ENCODE data around the gene KCNJ6. TPM values are rescaled to one million over a fixed set of nuclear protein-coding genes. Genes with fewer than 3 reads are reported as not detected.

KCNJ6 gene
- total RNA-seq, 1 experiment from 2014 or later, result 1.2 TPM

DNA sequence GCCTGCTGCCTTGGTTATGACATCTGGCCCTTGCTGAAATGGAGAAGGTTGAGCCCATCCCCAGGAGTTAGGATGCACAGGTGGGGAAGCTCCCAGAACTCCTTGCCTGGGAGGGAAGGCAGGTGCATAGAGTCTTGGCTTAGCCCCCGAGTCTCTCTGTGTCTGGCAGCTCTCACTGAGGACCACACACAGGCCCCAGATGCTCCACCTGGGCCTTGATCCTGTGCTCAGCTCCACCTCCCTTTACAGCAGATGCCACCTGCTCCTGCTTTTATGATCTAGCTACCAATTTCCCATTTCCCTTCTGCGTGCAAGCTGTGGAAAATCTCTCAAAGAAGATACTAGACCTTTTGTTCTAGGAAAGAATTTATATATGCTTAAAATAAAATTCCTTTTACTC, 28.8 kb upstream of the KCNJ6 start:
- H3K56ac ChIP-seq (ENCODE audit: insufficient read length, low read depth, low read length), result no peak overlapping the region
- no peak overlapping the region for H2BK15ac ChIP-seq (ENCODE audit: low read depth, low read length)
- no peak overlapping the region for H3K18ac ChIP-seq (ENCODE audit: insufficient read length, low read depth, low read length)
- no peak overlapping the region for H2BK120ac ChIP-seq (ENCODE audit: low read depth, low read length, poor library complexity, severe bottlenecking)
- H3K14ac ChIP-seq (ENCODE audit: insufficient read depth, low read length), result no peak overlapping the region
- H3K79me1 ChIP-seq (ENCODE audit: insufficient read depth, low read depth, low read length, poor library complexity, severe bottlenecking), result no peaks in the 10 kb centered on the region
- no peaks in the 10 kb centered on the region for H3K36me3 Mint-ChIP-seq (ENCODE audit: insufficient read depth in 1 of 3, low read depth in 3 of 3)
- no peaks in the 10 kb centered on the region for H3K23me2 ChIP-seq (ENCODE audit: insufficient read length, low read depth, low read length, poor library complexity, severe bottlenecking)
- H3K79me2 ChIP-seq (ENCODE audit: insufficient read depth, low read length), result no peaks in the 10 kb centered on the region
- no peak overlapping the region for H4K5ac ChIP-seq (ENCODE audit: insufficient read length, low read depth, low read length)
- no peak overlapping the region for H2BK5ac ChIP-seq (ENCODE audit: insufficient read length, low read length)
- H3K9me3 Mint-ChIP-seq, result no peaks in the 10 kb centered on the region; a peak in 3 of 5 replicates
- H2BK12ac ChIP-seq (ENCODE audit: insufficient read length, low read depth, low read length), result no peak overlapping the region
- H2AK5ac ChIP-seq (ENCODE audit: insufficient read length, low read length), result no peak overlapping the region
- H2BK20ac ChIP-seq (ENCODE audit: low read depth, low read length, poor library complexity, severe bottlenecking), result no peak overlapping the region
- no peaks in the 10 kb centered on the region for H3K27me3 Mint-ChIP-seq (ENCODE audit: low read depth)
- no peak overlapping the region for H4K91ac ChIP-seq (ENCODE audit: insufficient read length, low read depth, low read length)
- no CpG with 5 or more reads among the region's 2 CpGs for WGBS (ENCODE audit: extremely low coverage, insufficient read length, low lambda C conversion rate)
- TF ChIP-seq, protein P1, sequence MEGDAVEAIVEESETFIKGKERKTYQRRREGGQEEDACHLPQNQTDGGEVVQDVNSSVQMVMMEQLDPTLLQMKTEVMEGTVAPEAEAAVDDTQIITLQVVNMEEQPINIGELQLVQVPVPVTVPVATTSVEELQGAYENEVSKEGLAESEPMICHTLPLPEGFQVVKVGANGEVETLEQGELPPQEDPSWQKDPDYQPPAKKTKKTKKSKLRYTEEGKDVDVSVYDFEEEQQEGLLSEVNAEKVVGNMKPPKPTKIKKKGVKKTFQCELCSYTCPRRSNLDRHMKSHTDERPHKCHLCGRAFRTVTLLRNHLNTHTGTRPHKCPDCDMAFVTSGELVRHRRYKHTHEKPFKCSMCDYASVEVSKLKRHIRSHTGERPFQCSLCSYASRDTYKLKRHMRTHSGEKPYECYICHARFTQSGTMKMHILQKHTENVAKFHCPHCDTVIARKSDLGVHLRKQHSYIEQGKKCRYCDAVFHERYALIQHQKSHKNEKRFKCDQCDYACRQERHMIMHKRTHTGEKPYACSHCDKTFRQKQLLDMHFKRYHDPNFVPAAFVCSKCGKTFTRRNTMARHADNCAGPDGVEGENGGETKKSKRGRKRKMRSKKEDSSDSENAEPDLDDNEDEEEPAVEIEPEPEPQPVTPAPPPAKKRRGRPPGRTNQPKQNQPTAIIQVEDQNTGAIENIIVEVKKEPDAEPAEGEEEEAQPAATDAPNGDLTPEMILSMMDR (conservative IDR thresholded peaks at IDR 0.05), result no peak
- H3K4me1 ChIP-seq (ENCODE audit: insufficient read depth, low read length), result no peaks in the 10 kb centered on the region
- no peaks in the 10 kb centered on the region for H3K4me1 Mint-ChIP-seq
- no peak overlapping the region for H3K4me2 ChIP-seq (ENCODE audit: insufficient read depth, insufficient read length, low read length)
- H3K27ac Mint-ChIP-seq, result no peak overlapping the region
- no peak overlapping the region for H3K27ac ChIP-seq (ENCODE audit: insufficient read length, low read depth, low read length)
- DNase-seq, result no peak
- H3T11ph ChIP-seq (ENCODE audit: low read length), result no peak overlapping the region
- no peak overlapping the region for H3K9ac ChIP-seq (ENCODE audit: extremely low read depth, insufficient read length, low read length)
- H2AFZ ChIP-seq (ENCODE audit: low read length), result no peak overlapping the region
- no peak overlapping the region for H3K23ac ChIP-seq (ENCODE audit: insufficient read length, low read depth, low read length)
- no peaks in the 10 kb centered on the region for H4K20me1 ChIP-seq (ENCODE audit: control insufficient read depth, insufficient read depth, insufficient read length)
- H3K9me3 ChIP-seq (ENCODE audit: control insufficient read depth, low read depth, low read length), result no peaks in the 10 kb centered on the region
- H3K4ac ChIP-seq (ENCODE audit: low read depth, low read length), result no peak overlapping the region
- no peak overlapping the region for H3K4me3 Mint-ChIP-seq
- H4K8ac ChIP-seq (replicated peaks; ENCODE audit: insufficient read length, low read depth, low read length), result no peak overlapping the region
- no peaks in the 10 kb centered on the region for H3K27me3 ChIP-seq (ENCODE audit: insufficient read depth, low read length)

All from H9 (cell line).